ENCODE data around the gene EHD2. TPM values are rescaled to one million over a fixed set of nuclear protein-coding genes. Genes with fewer than 3 reads are reported as not detected.

Gene EHD2
- total and polyA plus RNA-seq, 2 experiments from 2014 or later: 163 to 498 TPM

- no peaks in the 10 kb centered on the region for H3K27me3 ChIP-seq (replicated peaks; ENCODE audit: insufficient read depth)
- no peak overlapping the region for H3K4me3 ChIP-seq
- H3K4me1 ChIP-seq (ENCODE audit: insufficient read depth): no peaks in the 10 kb centered on the region
- H3K36me3 ChIP-seq (ENCODE audit: low read depth): peaks cover 16% of the 10 kb centered on the region; the same call in 1 of the 2 replicates
- DNase-seq: no peak
- H3F3A ChIP-seq (ENCODE audit: insufficient read depth): 0 out of 2 replicates have a peak, but pooled peaks cover 11% of the 10 kb centered on the region
- WGBS, 2 experiments (ENCODE audit: low coverage in 1 of 2, low lambda C conversion rate in 2 of 2, missing lambda C conversion rate in 2 of 2): 88 to 91% methylated on average over 9 to 43 of the region's 43 CpGs
- H3K4me2 ChIP-seq (ENCODE audit: unreplicated experiment): no peak overlapping the region
- H3K9me3 ChIP-seq (ENCODE audit: low read depth): no peaks in the 10 kb centered on the region
- no peaks in the 10 kb centered on the region for H4K20me1 ChIP-seq (ENCODE audit: insufficient read depth)
- H2AFZ ChIP-seq: no peak overlapping the region
- no peaks in the 10 kb centered on the region for H3K9me2 ChIP-seq (ENCODE audit: insufficient read depth)
- no peak for TF ChIP-seq EZH2 (IDR thresholded peaks at IDR 0.05; ENCODE audit: insufficient read depth, poor library complexity, severe bottlenecking)
- TF ChIP-seq EZH2phosphoT487 (IDR thresholded peaks at IDR 0.05; ENCODE audit: insufficient read depth, low read depth): no peak
- H3K79me2 ChIP-seq (ENCODE audit: insufficient read depth): no peaks in the 10 kb centered on the region
- H3K9ac ChIP-seq: no peak overlapping the region
- in situ Hi-C loops (cut with MboI): loop anchor here (10.0 kb wide), 1 partner anchor 406 kb away; no protein-coding TSS in a partner anchor
- H3K27ac ChIP-seq: no peak overlapping the region
These were observed 12.1 kb upstream of the EHD2 start for GRCh38 chr19:47700934-47701716.

DNA sequence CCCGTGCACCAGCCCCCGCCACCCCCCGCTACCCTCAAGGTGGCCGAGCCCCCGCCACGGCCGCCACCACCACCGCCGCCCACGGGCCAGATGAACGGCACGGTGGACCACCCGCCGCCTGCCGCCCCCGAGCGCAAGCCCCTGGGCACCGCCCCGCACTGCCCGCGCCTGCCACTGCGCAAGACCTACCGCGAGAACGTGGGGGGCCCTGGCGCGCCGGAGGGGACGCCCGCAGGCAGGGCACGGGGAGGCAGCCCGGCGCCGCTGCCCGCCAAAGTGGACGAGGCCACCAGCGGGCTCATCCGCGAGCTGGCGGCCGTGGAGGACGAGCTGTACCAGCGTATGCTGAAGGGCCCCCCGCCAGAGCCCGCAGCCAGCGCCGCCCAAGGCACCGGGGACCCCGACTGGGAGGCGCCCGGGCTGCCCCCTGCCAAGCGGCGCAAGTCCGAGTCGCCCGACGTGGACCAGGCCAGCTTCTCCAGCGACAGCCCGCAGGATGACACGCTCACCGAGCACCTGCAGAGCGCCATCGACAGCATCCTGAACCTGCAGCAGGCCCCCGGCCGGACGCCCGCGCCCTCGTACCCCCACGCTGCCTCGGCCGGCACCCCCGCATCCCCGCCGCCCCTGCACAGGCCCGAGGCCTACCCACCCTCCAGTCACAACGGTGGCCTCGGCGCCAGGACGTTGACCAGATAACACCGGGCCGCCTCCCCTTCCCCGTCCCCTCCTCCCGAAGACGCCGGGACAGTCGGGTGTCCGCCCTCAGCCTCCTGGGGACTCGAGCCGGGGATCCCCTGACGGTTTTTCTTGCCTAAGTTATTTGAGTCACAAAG lies 11.3 kb upstream of the EHD2 start:
- 0 out of 2 replicates have a peak, but pooled peaks cover 15% of the 10 kb centered on the region for H3F3A ChIP-seq (ENCODE audit: insufficient read depth)
- H3K9me2 ChIP-seq (ENCODE audit: insufficient read depth): no peaks in the 10 kb centered on the region
- no peak for DNase-seq
- TF ChIP-seq EZH2phosphoT487 (IDR thresholded peaks at IDR 0.05; ENCODE audit: insufficient read depth, low read depth): no peak
- no peak for TF ChIP-seq EZH2 (IDR thresholded peaks at IDR 0.05; ENCODE audit: insufficient read depth, poor library complexity, severe bottlenecking)
- H3K27ac ChIP-seq: no peak overlapping the region
- no peaks in the 10 kb centered on the region for H4K20me1 ChIP-seq (ENCODE audit: insufficient read depth)
- no peaks in the 10 kb centered on the region for H3K4me1 ChIP-seq (ENCODE audit: insufficient read depth)
- H3K36me3 ChIP-seq (ENCODE audit: low read depth): peaks cover 16% of the 10 kb centered on the region; the same call in 1 of the 2 replicates
- H3K79me2 ChIP-seq (ENCODE audit: insufficient read depth): no peaks in the 10 kb centered on the region
- no peak overlapping the region for H2AFZ ChIP-seq
- H3K9me3 ChIP-seq (ENCODE audit: low read depth): no peaks in the 10 kb centered on the region
- no peak overlapping the region for H3K9ac ChIP-seq
- H3K4me2 ChIP-seq (ENCODE audit: unreplicated experiment): no peak overlapping the region
- H3K4me3 ChIP-seq: no peak overlapping the region
- no peaks in the 10 kb centered on the region for H3K27me3 ChIP-seq (replicated peaks; ENCODE audit: insufficient read depth)
- WGBS, 2 experiments (ENCODE audit: low coverage in 1 of 2, low lambda C conversion rate in 2 of 2, missing lambda C conversion rate in 2 of 2): 95 to 97% methylated on average over 36 to 89 of the region's 91 CpGs
- in situ Hi-C loops (cut with MboI): loop anchor here (10.0 kb wide), 1 partner anchor 407 kb away; no protein-coding TSS in a partner anchor

DNA sequence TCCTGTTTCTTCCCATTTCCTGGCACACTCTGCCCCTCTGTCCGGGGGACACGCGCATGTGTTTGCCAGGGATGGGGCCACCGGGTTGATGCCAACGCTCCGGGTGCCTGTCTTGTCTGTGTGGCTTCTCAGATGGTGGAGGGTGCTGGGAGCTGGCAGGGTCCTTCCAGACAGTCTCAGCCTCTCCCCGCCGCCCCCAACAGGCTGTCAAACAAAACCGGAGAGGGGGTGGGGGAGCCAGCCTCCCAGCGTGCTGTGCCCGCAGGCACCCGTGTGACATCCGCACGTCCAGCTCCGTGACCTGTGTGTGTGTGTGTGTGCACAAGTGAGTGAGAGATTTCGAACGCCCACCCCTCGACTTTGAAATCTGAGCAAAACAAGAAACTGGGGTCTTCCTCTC lies 10.6 kb upstream of the EHD2 start:
- H3K36me3 ChIP-seq (ENCODE audit: low read depth): peaks cover 16% of the 10 kb centered on the region; the same call in 1 of the 2 replicates
- no peaks in the 10 kb centered on the region for H3K4me1 ChIP-seq (ENCODE audit: insufficient read depth)
- in situ Hi-C loops (cut with MboI): loop anchor here (10.0 kb wide), 1 partner anchor 408 kb away; no protein-coding TSS in a partner anchor
- H3K4me3 ChIP-seq: no peak overlapping the region
- H2AFZ ChIP-seq: no peak overlapping the region
- TF ChIP-seq EZH2phosphoT487 (IDR thresholded peaks at IDR 0.05; ENCODE audit: insufficient read depth, low read depth) (no peak), EZH2 (IDR thresholded peaks at IDR 0.05; ENCODE audit: insufficient read depth, poor library complexity, severe bottlenecking) (no peak)
- H3K79me2 ChIP-seq (ENCODE audit: insufficient read depth): no peaks in the 10 kb centered on the region
- no peaks in the 10 kb centered on the region for H3K9me2 ChIP-seq (ENCODE audit: insufficient read depth)
- H3K27me3 ChIP-seq (replicated peaks; ENCODE audit: insufficient read depth): no peaks in the 10 kb centered on the region
- no peaks in the 10 kb centered on the region for H3K9me3 ChIP-seq (ENCODE audit: low read depth)
- H3K9ac ChIP-seq: no peak overlapping the region
- H3F3A ChIP-seq (ENCODE audit: insufficient read depth): 0 out of 2 replicates have a peak, but pooled peaks cover 12% of the 10 kb centered on the region
- H3K4me2 ChIP-seq (ENCODE audit: unreplicated experiment): no peak overlapping the region
- 84 to 86% methylated on average over 15 to 18 of the region's 18 CpGs for WGBS, 2 experiments (ENCODE audit: low coverage in 1 of 2, low lambda C conversion rate in 2 of 2, missing lambda C conversion rate in 2 of 2)
- no peaks in the 10 kb centered on the region for H4K20me1 ChIP-seq (ENCODE audit: insufficient read depth)
- no peak for DNase-seq
- no peak overlapping the region for H3K27ac ChIP-seq

- Histone ChIP-seq H3K4me1 (ENCODE audit: insufficient read depth) (no peaks in the 10 kb centered on the region), H3K79me2 (ENCODE audit: insufficient read depth) (no peaks in the 10 kb centered on the region), H4K20me1 (ENCODE audit: insufficient read depth) (no peaks in the 10 kb centered on the region), H2AFZ (no peak overlapping the region), H3K9me3 (ENCODE audit: low read depth) (no peaks in the 10 kb centered on the region), H3K4me2 (ENCODE audit: unreplicated experiment) (no peak overlapping the region), H3K4me3 (no peak overlapping the region), H3F3A (ENCODE audit: insufficient read depth) (0 out of 2 replicates have a peak, but pooled peaks cover 9% of the 10 kb centered on the region), H3K9me2 (ENCODE audit: insufficient read depth) (no peaks in the 10 kb centered on the region), H3K36me3 (ENCODE audit: low read depth) (peaks cover 16% of the 10 kb centered on the region; the same call in 1 of the 2 replicates), H3K9ac (no peak overlapping the region), H3K27ac (no peak overlapping the region), H3K27me3 (replicated peaks; ENCODE audit: insufficient read depth) (no peaks in the 10 kb centered on the region)
- in situ Hi-C loops (cut with MboI): loop anchor here (10.0 kb wide), 1 partner anchor 408 kb away; no protein-coding TSS in a partner anchor
- no peak for TF ChIP-seq EZH2phosphoT487 (IDR thresholded peaks at IDR 0.05; ENCODE audit: insufficient read depth, low read depth)
- no peak for TF ChIP-seq EZH2 (IDR thresholded peaks at IDR 0.05; ENCODE audit: insufficient read depth, poor library complexity, severe bottlenecking)
- 89 to 93% methylated on average over 5 of the region's 5 CpGs for WGBS, 2 experiments (ENCODE audit: low coverage in 1 of 2, low lambda C conversion rate in 2 of 2, missing lambda C conversion rate in 2 of 2)
- DNase-seq: no peak
These were observed 9.9 kb upstream of the EHD2 start for GRCh38 chr19:47703301-47703700.
